Measurements from ENCODE around the gene PNPLA7. TPM values are rescaled to one million over a fixed set of nuclear protein-coding genes. Genes with fewer than 3 reads are reported as not detected.

PNPLA7 gene
- total and polyA plus RNA-seq, 10 of the 15 experiments (the other 5 are each of a cell fraction or from before 2014, with no cell fraction given): 0.04 to 0.85 (median 0.19) TPM; not detected in 1

- Histone ChIP-seq H3K9me3 (replicated peaks; ENCODE audit: control insufficient read depth, insufficient read depth, low read length) (no peaks in the 10 kb centered on the region), H2AFZ (ENCODE audit: control insufficient read depth, low read depth, low read length) (no peak overlapping the region), H3K4me1 (ENCODE audit: control insufficient read depth, insufficient read depth, low read length) (no peaks in the 10 kb centered on the region), H3K9ac (ENCODE audit: control insufficient read depth, insufficient read depth, low read length) (no peak overlapping the region), H3K27ac (ENCODE audit: control insufficient read depth, insufficient read depth) (no peak overlapping the region), H3K4me3 (no peak overlapping the region), H3K79me2 (ENCODE audit: control insufficient read depth, insufficient read depth, low read length) (no peaks in the 10 kb centered on the region), H3K4me2 (ENCODE audit: control insufficient read depth, insufficient read depth) (no peak overlapping the region), H3K27me3 (replicated peaks in 1 of 2; ENCODE audit: control insufficient read depth in 2 of 2, insufficient read depth in 2 of 2, low read length in 1 of 2) (no peaks in the 10 kb centered on the region), H4K20me1 (ENCODE audit: control insufficient read depth, insufficient read depth) (no peaks in the 10 kb centered on the region), H3K36me3 (ENCODE audit: control insufficient read depth in 2 of 2, insufficient read depth in 2 of 2, low read length in 1 of 2) (no peaks in the 10 kb centered on the region)
- ChIA-PET SMC1A (ENCODE audit: uncharacterized antibody, unreplicated experiment) (no interaction called here), POLR2A (no interaction called here), CTCF (no interaction called here), RAD21 (ENCODE audit: unreplicated experiment) (no interaction called here)
- ATAC-seq (no peak), DNase-seq (ENCODE audit: low read depth, low spot score) (no peak), FAIRE-seq (no peak)
- BruUV-seq (replicated peaks): no TSS peak
- in situ Hi-C loops (cut with MboI) (no loop called here), intact Hi-C loops (cut with micrococcal nuclease; ENCODE audit: unreplicated experiment) (no loop called here)
- WGBS (ENCODE audit: insufficient coverage, insufficient replicate concordance, low lambda C conversion rate, missing lambda C conversion rate): 79% methylated on average over 46 of the region's 46 CpGs
- TF ChIP-seq HDAC6 (IDR thresholded peaks at IDR 0.05; ENCODE audit: unreplicated experiment) (no peak), ASH2L (IDR thresholded peaks at IDR 0.05; ENCODE audit: borderline replicate concordance, low read depth) (no peak)
Measured at GRCh38 chr9:137494550-137495351, 55.5 kb downstream of the PNPLA7 start.

GRCh38 chr9:137494104-137494544 is 56.1 kb downstream of the PNPLA7 start:
- H3K4me2 ChIP-seq (ENCODE audit: control insufficient read depth, insufficient read depth): no peak overlapping the region
- H3K27me3 ChIP-seq (replicated peaks in 1 of 2; ENCODE audit: control insufficient read depth in 2 of 2, insufficient read depth in 2 of 2, low read length in 1 of 2): no peaks in the 10 kb centered on the region
- ChIA-PET SMC1A (ENCODE audit: uncharacterized antibody, unreplicated experiment) (no interaction called here), RAD21 (ENCODE audit: unreplicated experiment) (no interaction called here), POLR2A (no interaction called here), CTCF (no interaction called here)
- H3K9me3 ChIP-seq (replicated peaks; ENCODE audit: control insufficient read depth, insufficient read depth, low read length): no peaks in the 10 kb centered on the region
- no peak overlapping the region for H3K27ac ChIP-seq (ENCODE audit: control insufficient read depth, insufficient read depth)
- no peak overlapping the region for H3K4me3 ChIP-seq
- no peaks in the 10 kb centered on the region for H3K36me3 ChIP-seq (ENCODE audit: control insufficient read depth in 2 of 2, insufficient read depth in 2 of 2, low read length in 1 of 2)
- H3K4me1 ChIP-seq (ENCODE audit: control insufficient read depth, insufficient read depth, low read length): no peaks in the 10 kb centered on the region
- in situ Hi-C loops (cut with MboI) (no loop called here), intact Hi-C loops (cut with micrococcal nuclease; ENCODE audit: unreplicated experiment) (no loop called here)
- BruUV-seq (replicated peaks): no TSS peak
- DNase-seq (ENCODE audit: low read depth, low spot score) (no peak), FAIRE-seq (no peak), ATAC-seq (no peak)
- H3K9ac ChIP-seq (ENCODE audit: control insufficient read depth, insufficient read depth, low read length): no peak overlapping the region
- no peaks in the 10 kb centered on the region for H4K20me1 ChIP-seq (ENCODE audit: control insufficient read depth, insufficient read depth)
- 44% methylated on average over 13 of the region's 13 CpGs for WGBS (ENCODE audit: insufficient coverage, insufficient replicate concordance, low lambda C conversion rate, missing lambda C conversion rate)
- no peak overlapping the region for H2AFZ ChIP-seq (ENCODE audit: control insufficient read depth, low read depth, low read length)
- H3K79me2 ChIP-seq (ENCODE audit: control insufficient read depth, insufficient read depth, low read length): no peaks in the 10 kb centered on the region
- no peak for TF ChIP-seq PAX5 (IDR thresholded peaks at IDR 0.05; ENCODE audit: borderline replicate concordance, low read depth, low read length)
- TF ChIP-seq YBX1 (IDR thresholded peaks at IDR 0.05): no peak
- no peak for TF ChIP-seq DPF2 (IDR thresholded peaks at IDR 0.05)
- TF ChIP-seq POLR2A (IDR thresholded peaks at IDR 0.05; ENCODE audit: low read depth, low read length): no peak
- no peak for TF ChIP-seq RB1 (IDR thresholded peaks at IDR 0.05; ENCODE audit: borderline replicate concordance)
- no peak for TF ChIP-seq E2F4 (IDR thresholded peaks at IDR 0.05; ENCODE audit: low read depth, low read length)
- no peak for TF ChIP-seq SRF (IDR thresholded peaks at IDR 0.05; ENCODE audit: low read depth in 2 of 2, low read length in 2 of 2)
- TF ChIP-seq IRF5 (IDR thresholded peaks at IDR 0.05; ENCODE audit: borderline replicate concordance): no peak
- no peak for TF ChIP-seq NR2F1 (conservative IDR thresholded peaks at IDR 0.05)
- TF ChIP-seq CBFB (IDR thresholded peaks at IDR 0.05; ENCODE audit: low read depth): no peak
- no peak for TF ChIP-seq CEBPB (IDR thresholded peaks at IDR 0.05; ENCODE audit: borderline replicate concordance in 1 of 2, low read depth in 2 of 2, low read length in 2 of 2)
- no peak for TF ChIP-seq EP300 (IDR thresholded peaks at IDR 0.05; ENCODE audit: borderline replicate concordance in 1 of 2, control insufficient read depth in 1 of 2, low read depth in 2 of 2, low read length in 2 of 2)
- no peak for TF ChIP-seq ZNF622 (IDR thresholded peaks at IDR 0.05)
- no peak for TF ChIP-seq MTA3 (IDR thresholded peaks at IDR 0.05; ENCODE audit: borderline replicate concordance, low read length)

Measured in GM12878 (cell line).